Renal pelvis (tissue), 4 donors: Measurements from ENCODE around the gene MCC. TPM values are rescaled to one million over a fixed set of nuclear protein-coding genes. Genes with fewer than 3 reads are reported as not detected.

Source experiments
- DNase-seq: peaks from one replicate; pipeline ENCODE4 v3.0.0-alpha.2; 2013
- polyA plus RNA-seq, 3 donors: library from polyadenylated mRNA; unstranded; fragments of 120-200 nt; gene quantifications; one replicate each; pipeline ENCODE4 v1.2.1, GENCODE V29; 2013; ENCODE audit not compliant: insufficient read length in 3 of 3

Gene MCC
- polyA plus RNA-seq, 3 donors, result 28.1 to 30.1 (median 29.4) TPM

DNA sequence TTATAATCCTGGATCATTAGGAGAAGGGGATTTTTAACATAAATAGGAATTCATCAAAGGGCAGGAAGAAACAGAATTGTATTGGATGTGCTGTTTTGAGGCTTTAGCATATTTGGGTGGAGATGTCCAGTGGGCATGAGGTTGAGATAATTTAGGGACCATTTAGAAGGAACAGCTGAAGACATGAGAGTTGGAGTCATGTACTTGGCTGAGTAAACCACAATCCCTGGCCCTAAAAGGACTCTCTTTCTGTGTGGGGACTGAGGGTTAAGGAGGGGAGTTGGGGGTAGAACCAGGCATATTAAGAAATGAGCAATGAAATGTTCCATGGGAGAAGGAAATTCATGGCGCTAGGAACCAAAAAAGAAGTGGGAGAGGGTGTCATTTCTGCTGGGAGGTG is 450.1 kb downstream of the MCC start:
- DNase-seq, result no peak

DNA sequence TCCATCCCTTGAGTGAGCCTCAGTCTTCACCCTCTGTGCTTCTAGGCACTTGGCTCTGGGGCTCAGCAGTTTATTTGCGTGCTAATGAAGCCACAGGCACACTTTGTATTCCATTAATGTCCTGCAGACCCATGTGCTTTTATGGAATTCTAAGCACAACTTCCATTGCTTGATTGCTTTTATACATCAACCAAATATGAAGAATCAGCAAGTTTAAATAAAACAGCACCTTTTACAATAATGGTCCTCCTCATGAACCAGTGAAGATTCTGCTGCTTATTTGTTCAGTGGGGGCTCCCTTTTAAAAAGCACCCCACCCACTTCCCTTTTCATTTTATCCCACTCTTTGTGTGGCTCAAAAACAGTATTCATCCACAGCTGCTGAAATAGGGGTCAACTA is 451.4 kb downstream of the MCC start:
- no peak for DNase-seq

GRCh38 chr5:113036321-113036720 is 451.9 kb downstream of the MCC start:
- DNase-seq, result no peak

DNA sequence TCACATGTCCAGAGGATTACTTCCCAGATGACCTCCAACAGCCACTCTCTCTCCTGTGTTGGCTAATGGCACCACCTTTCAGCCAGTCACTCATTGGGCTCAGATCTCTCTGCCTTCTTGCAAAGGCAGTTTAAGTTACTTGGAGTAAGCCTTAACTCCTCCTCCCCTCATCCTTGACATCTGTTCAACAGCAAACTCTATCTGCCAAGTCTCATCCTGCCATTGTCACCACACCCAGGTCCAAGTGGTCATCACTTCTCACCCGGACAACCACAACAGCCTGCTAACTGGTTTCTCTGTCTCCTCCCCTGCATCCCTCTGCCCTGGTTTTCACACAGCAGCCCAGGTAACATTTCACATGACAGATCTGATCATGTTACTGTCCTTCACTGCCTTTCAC is 453.2 kb downstream of the MCC start:
- DNase-seq, result no peak

DNA sequence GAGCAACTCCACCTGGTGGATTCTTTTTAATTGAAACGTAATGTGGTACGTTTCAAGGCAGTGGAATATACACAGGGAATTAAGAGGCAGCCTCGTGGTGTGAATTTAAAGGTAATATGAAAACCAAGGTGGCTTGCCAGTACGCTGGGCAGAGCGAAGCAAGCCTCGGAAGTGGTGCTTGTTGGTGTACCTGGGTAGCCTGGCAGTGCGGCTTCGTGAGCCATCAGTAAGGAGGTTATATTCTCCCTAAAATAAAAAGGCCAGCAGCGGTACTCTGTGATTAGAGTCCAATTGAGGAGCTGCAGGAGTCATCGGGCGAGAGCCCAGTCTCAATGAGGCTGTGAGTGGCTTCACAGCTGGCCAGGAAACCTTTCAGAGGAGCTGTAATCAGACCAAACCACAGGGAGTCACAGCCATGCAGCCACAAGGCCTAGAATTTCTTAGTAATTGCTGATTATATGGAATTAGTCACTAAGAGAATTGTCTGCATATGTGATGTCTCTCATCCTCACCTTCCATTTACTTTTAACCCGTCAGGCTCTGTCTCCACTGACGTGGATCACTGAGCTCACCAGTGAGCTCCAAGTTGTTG is 454.0 kb downstream of the MCC start:
- DNase-seq, result no peak

DNA sequence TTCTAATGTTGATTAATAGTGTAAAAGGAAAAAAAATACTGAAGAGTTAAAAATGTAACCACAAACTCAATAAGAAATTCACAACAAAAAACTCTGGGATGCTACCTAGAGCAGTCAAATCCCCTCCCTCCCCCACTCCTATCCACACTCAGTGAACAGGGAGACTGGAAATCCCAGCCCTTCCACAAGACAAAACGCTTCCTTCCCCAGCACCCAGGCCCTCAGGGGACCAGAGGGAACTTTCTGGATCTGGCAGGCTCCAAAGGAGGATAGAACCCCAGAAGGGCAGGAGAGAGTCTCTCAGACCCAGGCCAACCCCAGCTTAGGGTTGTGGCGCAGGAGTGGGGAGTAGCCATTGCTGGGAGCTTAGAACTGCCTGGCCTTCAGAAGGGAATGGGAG is 456.7 kb downstream of the MCC start:
- DNase-seq, result no peak

GRCh38 chr5:113031104-113031503 is 457.1 kb downstream of the MCC start:
- DNase-seq, result no peak

GRCh38 chr5:113029614-113030013 is 458.6 kb downstream of the MCC start:
- DNase-seq, result no peak

- DNase-seq, result no peak
These were observed 460.8 kb downstream of the MCC start for GRCh38 chr5:113027431-113027830.

GRCh38 chr5:113027015-113027414 is 461.2 kb downstream of the MCC start:
- DNase-seq, result no peak

DNA sequence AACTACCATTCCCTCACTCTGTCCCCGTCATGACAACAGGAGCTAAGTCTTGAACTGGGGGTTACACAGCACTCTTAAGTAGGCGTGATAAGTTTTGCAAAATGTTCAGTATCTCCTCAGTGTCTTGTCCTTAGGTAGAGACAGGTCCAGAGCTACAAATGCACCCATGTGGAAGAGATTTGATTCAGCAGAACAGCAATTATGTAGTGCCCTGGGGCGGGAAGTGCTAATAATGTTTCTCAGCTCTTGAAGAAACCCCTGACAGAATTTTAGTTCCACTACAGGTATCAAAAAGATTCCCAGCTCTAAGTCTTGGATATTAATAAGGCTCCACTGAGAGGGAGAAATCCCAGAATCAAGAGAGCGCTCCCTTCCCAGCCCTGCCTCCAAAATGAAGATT is 462.0 kb downstream of the MCC start:
- no peak for DNase-seq

DNA sequence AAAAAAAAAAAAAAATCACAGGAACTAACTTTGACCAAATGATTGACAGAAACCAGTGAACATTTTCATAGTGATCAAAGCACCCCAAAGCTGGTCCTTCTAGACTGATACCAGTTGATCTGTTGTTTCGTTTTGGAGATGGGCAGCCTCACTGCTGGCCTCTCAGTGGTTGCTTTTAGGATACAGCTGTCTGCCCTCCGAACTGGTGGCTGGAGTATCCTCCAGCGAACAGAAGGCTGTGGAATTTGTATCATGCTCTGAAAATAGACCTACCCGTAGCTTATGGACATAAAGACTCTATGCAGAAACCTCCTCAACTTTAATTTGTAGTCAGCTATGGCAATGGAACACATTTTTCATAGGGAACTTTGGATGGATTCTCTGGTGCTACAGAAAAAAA is 462.7 kb downstream of the MCC start:
- no peak for DNase-seq

GRCh38 chr5:113024076-113024697 is 464.1 kb downstream of the MCC start:
- no peak for DNase-seq

GRCh38 chr5:113022661-113023060 is 465.6 kb downstream of the MCC start:
- no peak for DNase-seq

DNA sequence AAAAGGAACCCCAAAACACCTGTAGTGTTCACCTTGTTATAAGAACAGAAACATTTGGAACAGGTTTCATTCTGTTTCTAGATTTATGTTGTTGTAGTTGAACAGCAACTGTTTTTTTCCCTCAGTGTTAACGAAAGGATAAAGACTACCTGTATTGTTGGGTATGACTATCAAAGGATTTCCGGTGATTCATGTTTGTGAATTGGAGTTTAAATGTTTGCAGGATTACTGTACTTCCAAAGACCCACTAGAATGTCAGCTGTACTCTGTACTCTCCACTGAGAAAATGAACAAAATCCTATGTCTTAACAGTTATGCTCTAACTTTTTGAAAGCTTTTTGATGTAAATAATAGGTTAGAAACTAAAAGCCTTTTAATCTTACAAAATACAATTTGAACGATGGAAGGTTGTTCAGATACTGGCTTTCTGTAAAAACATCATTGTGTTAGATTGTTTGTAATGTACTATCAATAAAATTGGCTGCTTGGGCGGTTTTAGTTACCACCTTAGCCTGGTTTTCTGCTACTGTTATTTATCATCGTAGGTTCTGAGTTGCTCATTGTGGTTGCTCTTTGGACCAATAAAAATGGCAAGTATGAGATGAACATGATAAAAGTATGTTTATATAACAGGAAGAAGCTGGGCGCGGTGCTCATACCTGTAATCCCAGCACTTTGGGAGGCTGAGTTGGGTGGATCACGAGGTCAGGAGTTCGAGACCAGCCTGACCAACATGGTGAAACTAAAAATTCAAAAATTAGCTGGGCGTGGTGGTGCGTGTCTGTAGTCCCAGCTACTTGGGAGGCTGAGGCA is 467.6 kb downstream of the MCC start:
- no peak for DNase-seq

GRCh38 chr5:113017881-113018635 is 470.2 kb downstream of the MCC start:
- DNase-seq, result no peak

- no peak for DNase-seq
These were observed 482.8 kb downstream of the MCC start for GRCh38 chr5:113005454-113005853.

GRCh38 chr5:113003763-113004162 is 484.5 kb downstream of the MCC start:
- DNase-seq, result no peak

DNA sequence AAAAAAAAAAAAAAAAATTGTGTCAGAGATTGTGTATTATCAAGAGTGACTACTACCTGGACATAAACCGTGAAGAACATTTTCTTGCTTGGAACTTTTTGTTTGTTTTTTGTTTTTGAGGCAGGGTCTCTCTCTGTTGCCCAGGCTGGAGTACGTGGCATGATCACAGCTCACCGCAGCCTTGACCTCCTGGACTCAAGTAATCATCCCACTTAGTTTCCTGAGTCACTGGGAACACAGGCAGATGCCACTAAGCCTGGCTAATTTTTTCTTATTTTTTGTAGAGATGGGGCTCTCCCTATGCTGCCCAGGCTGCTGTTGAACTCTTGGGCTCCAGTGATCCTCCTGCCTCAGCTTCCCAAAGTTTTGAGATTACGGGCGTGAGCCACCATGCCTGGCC is 485.8 kb downstream of the MCC start:
- DNase-seq, result no peak

GRCh38 chr5:113000466-113000865 is 487.8 kb downstream of the MCC start:
- no peak for DNase-seq

GRCh38 chr5:112998296-112998695 is 490.0 kb downstream of the MCC start:
- DNase-seq, result no peak

DNA sequence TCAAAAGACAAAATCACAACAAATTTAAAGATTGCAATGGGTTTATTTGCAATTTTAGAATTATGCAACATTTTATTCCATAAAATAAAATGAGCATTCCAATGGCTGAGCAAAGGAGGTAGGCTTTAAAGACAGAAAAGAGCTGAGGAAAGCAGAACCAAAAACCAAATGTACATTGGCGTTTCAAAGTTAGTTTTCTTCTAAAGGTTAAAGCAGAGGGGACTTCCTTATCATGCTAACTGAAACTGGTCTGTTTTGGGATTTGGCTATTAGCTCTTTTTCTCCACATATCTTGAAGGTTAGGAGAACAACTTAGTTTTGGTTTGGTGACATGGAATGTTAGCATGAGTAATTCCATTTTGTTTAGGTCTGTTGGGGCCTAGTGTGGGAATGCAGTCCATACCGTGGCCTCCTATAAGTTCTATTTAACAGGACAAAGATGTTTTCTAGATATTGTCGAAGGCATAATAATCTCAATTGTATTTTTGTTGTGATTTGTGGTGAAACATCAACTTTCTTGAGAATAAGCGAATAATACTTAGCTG is 491.4 kb downstream of the MCC start:
- no peak for DNase-seq
